ENCODE data around the gene HAP1.
"Not testable (repeated sequence)": the region's sequence is repeated elsewhere in the genome, so short reads cannot be mapped to it uniquely, and the experiment has no call there.

Gene HAP1

DNA sequence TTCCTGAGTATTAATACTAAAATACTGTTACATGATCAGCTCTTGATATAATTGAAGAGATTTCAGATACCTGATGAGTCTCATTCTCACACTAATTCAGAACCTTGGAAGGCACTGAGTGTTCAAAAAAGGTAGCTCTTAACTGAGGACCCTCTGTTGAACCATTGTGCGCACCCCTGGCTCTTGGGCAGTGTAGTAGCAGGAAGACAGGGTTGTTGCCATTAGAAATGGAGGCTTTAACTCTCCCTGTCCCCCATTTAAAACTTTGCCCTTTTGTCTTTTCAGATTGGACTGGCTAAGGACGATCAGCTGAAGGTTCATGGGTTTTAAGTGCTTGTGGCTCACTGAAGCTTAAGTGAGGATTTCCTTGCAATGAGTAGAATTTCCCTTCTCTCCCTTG lies 43.9 kb downstream of the HAP1 start:
- DNase-seq (ENCODE audit: low spot score) = no peak

GRCh38 chr17:41689497-41690299 lies 44.7 kb downstream of the HAP1 start:
- DNase-seq (ENCODE audit: low spot score) = peak; percentile 48

DNA sequence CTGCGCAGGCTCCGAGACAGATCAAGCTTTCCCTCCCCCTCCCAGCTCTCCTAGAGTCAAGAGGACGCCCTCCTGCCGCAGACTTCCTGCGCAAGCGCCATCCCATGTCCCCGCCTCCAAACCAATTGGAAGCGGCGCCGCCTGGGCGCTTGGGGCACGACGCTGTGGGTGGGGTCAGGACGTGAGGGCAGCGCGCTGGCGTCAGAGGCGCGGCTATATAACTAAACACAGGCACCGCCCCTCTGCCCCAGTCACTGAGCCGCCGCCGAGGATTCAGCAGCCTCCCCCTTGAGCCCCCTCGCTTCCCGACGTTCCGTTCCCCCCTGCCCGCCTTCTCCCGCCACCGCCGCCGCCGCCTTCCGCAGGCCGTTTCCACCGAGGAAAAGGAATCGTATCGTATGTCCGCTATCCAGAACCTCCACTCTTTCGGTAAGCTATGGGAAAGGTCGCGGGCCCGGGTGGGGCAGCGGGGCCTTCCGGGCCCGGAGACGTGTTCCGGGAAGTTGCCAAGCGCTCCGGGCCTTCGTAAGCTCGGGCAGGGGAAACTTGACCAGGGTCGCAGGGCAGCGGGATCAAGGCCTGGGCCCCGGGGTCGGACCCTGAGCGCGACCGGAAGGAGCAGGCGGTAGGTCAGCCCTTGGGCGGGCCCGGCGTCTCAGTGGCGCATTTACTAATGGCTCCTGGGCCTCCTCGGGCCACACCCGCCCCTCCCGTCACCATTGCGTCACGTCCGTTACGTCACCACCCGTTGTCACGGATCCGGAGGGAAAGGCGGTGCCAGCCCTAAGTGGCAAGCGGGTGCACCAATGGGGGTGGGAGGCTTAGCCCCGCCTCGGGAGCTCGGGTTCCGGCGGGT lies 45.6 kb downstream of the HAP1 start, which contains the start of gene EIF1:
EIF1 (plus strand) TSS at position 245 of the 856 bp plus-strand sequence; CDS start at position 399, 154 bp downstream.
- DNase-seq (ENCODE audit: low spot score) = peak; percentile 96

DNA sequence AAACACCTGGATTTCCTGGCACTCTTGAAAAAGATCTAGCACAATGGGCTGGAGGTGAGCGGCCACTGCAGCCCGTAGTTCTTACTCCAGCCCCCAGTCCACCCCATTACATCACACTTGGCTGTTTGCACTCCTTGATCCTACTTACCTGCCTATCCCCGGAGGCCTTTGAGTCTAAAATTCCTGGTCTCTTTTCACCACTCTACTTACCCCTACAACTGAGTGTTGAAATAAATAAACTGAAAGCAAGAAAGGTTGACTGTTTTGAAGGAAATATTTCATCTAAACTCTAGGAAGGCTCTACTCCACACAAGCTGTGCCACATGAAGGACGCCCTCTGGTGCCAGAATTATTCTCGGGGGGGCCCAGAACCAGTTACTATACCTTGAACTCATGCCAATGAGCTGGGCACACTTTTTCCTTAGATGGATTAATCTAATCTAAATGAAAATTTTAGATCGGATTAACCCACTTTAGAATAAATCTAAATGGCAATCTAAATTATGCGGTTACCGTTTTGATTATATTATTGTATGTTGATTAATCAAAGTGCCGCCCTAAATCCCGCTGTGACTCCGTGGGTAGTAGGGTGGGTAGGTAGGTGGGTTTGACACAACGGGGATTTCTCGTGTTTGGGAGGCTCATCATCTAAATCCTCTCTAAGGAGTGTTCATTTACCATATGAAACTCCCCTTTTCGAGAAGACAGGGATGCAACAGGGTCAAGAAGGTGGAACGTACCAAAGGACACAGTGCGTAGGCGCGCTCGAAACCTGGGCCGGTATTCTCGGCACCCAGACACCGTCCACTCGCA lies 46.4 kb downstream of the HAP1 start:
- no peak for DNase-seq (ENCODE audit: low spot score)

DNA sequence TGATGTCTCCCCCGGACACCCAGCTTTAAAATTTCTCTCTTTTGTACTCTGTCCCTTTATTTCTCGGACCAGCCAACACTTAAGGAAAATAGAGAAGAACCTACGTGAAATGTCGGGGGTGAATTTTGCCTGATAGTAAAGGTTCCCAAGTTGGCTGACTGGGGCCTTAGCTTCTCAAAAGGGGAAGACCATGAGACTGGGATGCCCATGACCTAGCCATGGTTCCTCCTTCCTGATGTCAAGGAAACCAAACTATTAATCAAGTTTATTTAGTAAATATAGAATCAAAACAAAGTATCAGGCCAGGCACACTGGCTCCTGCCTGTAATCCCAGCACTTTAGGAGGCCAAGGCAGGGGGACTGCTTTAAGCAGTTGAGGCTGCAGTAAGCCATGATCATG lies 48.2 kb downstream of the HAP1 start:
- DNase-seq (ENCODE audit: low spot score) = no peak

- DNase-seq (ENCODE audit: low spot score) = not testable (repeated sequence)
These were observed 48.7 kb downstream of the HAP1 start for GRCh38 chr17:41685753-41686152.

GRCh38 chr17:41684035-41684434 lies 50.4 kb downstream of the HAP1 start:
- no peak for DNase-seq (ENCODE audit: low spot score)

DNA sequence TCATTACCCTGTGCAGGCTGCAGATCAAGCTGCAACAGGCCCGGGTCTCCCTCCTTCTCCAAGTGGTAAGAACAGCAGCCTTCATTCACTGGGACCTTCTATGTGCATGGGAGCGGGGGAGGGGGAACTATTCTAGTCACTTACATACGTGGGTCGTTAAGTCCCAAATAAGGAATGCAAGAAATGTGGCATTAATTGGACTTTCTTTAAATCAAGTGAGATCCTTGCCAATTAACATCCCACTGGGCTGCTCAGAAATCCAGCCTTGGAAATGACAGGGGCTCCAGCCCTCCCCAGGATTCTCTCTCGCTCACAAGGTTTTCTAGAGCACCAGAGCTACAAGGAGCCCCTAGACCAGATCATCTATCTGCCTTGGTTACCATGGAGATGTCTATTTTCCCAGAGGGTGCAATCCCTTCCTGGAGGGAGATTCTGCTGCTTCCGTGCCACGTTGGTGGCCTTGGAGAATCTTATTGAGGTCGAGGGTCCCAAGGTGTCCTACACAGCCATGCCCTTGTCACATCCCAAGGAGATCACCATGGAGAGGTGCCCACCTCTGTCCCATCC lies 50.9 kb downstream of the HAP1 start:
- no peak for DNase-seq (ENCODE audit: low spot score)

GRCh38 chr17:41682631-41683030 lies 51.8 kb downstream of the HAP1 start:
- DNase-seq (ENCODE audit: low spot score) = no peak

DNA sequence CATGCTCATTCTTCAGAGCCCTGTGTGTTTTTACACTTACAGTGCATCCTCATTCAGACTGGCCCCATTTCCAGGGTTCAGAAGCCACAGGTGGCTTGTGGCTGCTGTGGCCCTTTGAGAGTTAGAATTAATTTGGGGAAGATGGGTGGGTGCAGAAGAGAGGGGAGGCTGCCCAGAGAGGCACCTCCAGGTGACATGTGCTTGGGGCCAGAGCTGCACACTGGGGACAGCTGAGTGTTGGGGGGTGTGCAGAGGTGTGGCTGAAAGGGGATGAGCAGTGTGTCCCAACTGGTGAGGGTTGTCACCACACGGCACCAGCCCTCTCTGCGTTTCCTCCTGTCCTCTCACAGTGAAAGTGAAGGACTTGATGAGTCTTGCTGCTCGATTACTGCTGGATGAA lies 52.7 kb downstream of the HAP1 start:
- DNase-seq (ENCODE audit: low spot score) = no peak

DNA sequence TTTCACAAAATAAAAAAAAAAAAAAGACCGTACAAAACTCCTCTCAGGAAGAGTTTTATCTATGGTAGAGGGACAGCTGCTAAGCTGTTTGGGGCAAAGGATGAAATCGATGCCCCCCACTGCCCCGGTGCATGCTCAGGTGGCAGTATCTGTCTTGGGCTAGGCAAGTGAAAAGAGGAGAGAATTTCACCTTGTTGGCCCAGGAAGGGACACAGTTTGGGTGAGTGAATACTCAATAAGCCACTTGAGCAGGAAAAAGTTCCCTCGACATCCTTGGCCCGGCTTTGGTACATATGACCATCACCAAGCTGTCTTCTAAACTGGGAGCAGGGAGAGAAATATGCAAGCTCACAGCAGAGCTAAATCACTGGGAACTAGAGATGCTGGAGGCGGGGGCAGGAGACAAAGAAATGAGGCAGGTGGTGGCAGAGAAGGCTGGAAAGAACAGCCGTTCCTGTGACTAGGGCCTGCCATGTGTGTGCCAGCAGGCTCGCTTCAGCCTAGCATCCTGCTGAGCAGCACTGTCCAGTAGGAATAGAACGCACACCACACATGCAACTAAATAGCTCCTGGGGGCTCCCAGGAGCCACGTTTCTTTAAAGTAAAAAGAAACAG lies 53.9 kb downstream of the HAP1 start:
- no peak for DNase-seq (ENCODE audit: low spot score)

- DNase-seq (ENCODE audit: low spot score) = no peak
These were observed 54.6 kb downstream of the HAP1 start for GRCh38 chr17:41679740-41680425.

- DNase-seq (ENCODE audit: low spot score) = no peak
These were observed 55.3 kb downstream of the HAP1 start for GRCh38 chr17:41678907-41679739.

DNA sequence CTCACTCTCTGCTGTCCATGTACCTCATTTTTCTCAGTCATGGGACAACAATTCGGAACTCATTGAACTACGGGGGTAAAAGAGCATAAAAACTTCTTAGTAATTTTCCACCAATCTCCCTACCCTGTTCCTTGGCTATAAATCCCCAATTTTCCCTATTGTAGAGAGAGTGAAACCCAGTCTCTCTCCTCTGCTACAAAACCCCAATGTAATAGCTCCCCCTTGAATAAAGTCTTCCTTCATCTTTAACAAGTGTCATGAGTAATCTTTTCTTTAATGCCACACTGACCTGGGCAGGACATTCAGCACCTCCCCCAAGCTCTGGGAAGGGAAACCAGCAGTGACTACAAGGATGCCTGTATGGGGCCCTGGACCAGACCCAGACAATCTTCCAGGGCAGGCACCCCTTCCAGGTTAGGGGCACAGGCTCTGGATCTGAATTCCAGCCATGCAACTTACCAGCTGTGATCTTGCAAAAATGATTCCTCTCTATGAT lies 56.0 kb downstream of the HAP1 start:
- no peak for DNase-seq (ENCODE audit: low spot score)

DNA sequence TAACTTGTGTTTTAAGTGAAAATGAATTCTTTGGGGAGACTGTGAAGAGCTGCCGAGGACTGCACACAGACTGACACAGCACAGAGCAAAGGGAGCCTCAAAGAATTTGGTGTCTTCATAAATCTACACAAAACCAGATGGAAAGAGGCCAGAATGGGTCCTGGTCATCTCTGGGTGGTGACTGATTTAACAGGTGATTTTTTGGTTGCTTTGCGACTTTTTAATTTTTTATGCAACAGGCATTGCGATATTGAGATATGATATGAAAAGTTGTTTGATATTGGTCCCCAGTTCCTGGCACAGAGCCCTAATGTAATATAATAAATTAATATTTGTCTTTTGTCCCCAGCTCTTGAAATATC lies 58.4 kb downstream of the HAP1 start:
- no peak for DNase-seq (ENCODE audit: low spot score)

DNA sequence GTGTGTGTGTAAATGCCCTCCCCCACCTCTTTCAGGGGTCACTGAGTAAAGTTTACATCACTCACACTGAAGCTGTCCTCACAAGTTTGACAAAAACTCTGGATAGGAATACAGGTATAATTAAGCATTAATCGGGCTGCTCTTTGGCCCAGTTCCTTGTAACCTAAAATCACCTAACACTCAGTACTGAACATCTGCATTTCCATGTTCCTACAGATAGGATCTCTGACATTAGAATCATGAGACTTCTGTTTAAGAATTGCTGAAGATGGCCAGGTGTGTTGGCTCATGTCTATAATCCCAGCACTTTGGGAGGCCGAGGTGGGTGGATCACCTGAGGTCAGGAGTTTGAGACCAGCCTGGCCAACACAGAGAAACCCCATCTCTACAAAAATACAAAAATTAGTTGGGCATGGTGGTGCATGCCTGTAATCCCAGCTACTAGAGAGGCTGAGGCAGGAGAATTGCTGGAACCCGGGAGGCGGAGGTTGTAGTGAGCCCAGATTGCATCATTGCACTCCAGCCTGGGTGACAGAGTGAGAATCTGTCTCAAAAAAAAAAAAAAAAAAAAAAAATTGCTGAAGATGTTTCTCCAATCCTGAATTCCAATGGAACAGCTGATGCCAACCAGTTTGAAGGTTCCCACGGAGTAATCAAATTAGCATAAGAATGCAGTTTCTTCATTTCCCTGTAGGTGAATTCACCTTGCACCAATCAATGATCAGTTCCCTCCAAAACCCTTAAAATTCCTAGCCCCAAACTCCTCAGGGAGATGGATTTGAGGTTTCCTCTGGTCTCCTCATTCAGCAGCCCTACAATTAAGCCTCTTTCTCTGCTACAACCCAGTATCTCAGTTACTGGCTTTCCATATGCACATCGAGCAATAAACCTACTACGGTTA lies 59.0 kb downstream of the HAP1 start:
- DNase-seq (ENCODE audit: low spot score) = not testable (repeated sequence)

All from germinal center (tissue), 1 donor.